NCI-H128 (cell line): ENCODE measurements around the gene GALNT9.

Experiments
- DNase-seq: peaks from one replicate; lab custom pipeline; 2025; ENCODE audit not compliant: unreplicated experiment; lab: John Stamatoyannopoulos, UW

GALNT9 gene

DNA sequence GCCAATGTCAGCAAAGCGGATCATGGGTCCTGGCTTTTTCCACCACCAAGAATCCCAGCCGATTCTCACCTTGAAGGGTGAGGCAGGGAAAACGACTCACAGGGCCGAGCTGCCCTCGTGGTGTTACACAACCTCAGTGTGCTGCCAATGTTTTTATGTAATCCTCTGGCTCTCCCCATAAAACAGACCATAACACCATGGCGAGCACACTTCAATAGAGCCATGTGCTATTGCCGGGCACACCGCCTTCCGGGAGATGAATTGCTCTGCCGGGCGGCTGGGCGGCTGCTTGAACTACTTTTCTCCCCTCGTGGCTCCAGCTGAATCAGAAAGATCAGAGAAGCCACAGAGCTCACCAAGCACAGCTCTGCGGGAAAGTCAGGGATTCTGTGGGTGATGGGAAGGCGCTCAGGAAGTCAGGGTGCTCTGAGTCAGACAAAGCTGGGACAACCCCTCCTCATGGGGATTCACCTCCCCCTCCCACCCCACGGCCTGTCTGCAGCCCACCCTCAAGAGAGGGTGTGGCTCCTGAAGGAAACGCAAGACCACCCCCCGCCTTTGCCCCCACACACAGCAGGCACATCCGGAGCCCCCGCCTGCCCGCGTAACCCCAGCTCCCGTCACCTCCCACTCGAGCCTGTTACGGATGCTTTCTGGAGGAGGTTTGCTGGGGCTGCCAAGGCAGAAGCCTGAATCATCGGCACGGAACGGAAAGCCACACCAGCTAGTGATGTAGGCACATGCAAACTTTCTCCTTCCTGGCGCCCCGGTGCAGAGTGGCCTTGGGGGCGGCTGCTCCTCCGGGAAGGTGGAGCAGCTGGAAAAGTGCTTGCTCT is 1.8 kb downstream of the GALNT9 start:
- no peak for DNase-seq

DNA sequence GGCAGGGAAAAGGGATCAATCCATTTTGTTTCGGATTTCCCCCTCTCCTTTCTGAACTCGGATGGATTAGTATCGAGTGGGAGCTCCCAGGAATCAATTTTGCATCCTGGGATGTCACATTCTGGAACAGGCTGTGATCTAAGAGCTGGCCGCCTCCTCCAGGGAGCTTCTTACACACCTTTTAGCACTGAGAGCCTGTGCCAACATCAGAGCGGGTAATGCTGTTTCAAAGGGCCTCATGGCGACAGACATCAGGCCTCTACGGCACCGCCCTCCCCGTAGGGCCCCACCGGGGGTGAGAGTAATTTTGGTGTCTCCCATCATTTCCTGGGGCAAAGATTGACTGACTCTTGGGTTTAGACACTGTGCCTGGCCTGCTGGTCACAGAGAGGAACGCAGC is 2.7 kb downstream of the GALNT9 start:
- DNase-seq: no peak

DNA sequence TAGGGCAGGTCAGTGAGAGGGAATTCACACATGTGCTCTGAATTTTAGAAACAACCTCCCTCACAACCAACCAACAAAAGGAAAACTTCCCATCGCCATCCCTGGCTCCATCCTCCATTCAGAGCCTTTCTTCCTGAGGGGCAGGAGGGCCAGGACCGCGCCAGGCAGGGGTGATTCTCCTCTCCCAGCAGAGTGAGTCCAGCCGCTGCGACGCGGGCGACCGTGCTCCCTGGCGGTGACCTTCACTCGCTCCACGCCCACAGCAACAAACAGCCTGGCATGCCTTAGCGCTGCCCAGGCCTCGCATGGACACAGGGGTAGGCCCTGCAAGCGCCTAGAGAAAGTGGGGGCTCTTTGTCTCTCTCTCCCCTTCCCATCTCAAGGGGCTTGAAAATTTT is 3.7 kb downstream of the GALNT9 start:
- DNase-seq: no peak

DNA sequence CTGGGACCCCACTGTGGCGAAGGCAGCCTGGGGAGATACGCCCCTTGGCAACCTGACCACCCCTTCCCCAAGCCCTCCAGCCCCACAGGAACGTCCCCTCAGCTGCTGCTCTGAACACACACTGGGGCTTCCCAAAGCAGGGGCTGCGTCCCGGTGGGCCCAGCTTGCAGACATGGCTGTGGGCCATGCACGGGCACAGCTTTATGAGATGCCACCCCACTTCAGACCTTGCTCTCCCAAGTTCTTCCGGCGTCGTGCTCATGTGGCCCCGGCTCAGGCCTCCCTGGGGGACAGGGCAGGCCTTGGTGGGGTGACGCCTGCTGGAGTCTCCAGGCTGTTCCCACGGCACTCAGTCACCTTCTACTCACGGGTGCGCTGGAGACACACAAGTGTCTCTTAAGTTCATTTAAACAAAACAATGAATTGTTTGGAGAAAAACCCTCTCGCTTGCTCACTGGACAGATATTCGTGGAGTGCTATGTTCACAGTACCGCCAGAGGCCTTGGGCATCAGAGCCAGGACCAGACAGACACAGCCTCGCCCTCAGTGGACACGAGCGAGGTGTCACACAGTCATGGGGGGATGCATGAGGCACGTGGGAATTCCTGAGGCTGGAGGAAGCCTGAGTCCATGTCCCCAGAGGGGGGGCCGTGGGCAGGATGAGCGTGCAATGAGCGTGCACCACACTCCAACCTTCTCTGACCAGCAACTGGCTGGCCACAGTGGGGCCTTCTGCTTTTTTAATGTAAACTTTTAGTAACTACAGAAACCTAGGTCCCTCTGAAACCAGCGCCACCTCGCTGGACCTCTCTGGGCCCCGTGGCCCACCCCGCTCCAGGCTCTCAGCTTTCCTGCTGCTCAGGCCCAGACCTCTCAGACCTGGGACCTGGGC is 4.3 kb downstream of the GALNT9 start:
- DNase-seq: no peak

DNA sequence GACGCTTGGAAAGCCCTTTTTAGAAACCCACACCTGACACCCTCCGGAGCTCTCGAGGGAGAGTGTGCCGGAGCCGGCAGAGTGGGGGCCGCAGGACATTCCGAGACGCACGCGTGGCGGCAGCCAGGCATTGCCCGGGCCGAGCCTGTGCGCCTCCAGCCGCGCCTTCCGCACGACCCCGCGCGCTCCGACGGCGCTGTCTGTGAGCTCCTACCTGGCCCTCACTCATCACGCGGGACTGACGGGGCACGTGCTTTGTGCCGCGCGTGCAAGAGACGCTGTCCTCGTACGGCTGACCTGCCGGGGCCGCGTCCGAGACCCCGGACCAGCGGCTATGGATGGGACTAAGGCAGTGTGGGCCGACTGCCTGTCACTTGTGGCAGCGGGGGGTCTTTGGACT is 5.2 kb downstream of the GALNT9 start:
- DNase-seq: no peak

DNA sequence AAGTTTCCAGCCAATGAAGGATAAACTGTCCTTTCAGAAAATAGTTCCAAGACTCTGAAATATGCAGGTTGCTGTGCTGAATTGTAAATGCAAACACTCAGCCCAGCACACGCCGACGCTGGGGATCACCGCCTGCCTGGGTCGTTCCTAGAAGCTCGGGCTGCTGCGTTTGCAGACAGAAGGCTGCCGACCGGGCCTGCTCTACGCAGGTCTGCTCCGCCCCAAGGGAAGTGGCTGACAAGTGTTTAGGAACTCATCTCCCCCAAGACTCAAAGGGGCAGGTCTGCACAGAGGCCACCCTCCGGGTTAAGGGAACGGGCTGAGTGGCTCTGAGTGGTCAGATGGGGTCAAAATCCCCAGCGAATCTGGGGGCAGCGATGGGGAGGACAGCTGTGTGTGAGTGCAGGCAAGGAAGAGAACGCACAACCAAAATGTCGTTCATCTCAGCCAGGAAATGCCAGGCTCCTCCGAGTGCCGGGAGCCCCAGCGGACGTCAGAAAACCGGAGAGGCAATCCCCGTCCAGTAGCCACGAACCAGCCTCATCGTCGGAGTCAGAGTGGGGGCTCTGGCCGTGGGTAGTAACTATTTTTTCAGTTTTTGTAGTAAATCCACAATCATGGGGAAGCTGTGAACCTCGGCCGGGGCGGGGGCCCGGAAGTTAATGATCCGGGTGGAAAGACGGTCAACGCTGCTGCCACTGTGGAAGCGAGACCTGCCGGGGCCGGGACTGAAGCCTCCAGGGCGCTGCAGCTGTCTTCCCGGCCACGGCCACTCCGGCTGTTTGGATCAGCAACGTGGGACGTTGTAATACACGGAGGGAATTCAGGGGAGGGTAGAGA is 6.0 kb downstream of the GALNT9 start:
- no peak for DNase-seq

DNA sequence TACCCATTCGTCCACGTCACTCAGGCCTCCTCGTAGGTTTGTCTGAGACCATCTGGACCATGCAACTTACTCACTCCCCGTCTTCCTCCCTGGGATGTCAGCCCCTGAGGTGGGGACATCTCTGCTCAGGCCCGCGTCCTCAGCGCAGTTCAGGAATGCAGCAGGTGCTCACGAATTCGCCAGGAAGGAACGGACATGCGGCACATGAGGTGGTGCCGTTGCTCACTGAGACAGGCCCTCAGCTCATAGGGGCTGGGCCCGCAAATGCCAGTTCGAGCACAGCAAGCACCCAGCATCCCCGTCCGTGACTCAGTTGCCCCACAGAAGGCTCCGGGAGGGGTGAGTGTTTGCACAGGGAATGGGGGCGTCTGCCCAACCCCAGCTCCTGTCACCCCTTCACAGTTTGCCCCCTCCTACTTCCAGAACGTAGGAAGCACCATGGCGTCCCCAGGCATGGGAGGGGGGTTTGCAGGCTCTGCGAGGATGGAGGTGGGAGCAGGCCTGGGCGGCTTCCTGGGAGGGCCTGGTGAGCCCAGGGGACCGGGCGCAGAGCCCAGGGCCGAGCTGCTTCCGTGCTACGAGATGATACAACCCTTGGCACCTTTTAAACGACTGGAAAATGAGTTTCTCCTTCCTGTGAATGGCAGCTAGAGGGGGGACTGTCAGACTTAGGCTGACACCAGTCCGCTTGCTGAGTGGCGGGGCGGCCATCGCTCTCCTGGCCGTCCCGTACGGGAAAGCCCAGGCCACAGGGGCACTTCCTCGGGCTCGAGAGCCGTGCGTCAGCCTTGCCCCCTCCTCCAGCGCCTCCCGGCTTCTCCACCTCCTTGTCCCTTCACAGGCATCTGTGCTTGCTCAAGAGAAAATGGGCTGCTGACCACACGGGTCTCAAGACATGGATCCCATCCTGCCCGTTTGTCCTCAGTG is 6.9 kb downstream of the GALNT9 start:
- DNase-seq: no peak

DNA sequence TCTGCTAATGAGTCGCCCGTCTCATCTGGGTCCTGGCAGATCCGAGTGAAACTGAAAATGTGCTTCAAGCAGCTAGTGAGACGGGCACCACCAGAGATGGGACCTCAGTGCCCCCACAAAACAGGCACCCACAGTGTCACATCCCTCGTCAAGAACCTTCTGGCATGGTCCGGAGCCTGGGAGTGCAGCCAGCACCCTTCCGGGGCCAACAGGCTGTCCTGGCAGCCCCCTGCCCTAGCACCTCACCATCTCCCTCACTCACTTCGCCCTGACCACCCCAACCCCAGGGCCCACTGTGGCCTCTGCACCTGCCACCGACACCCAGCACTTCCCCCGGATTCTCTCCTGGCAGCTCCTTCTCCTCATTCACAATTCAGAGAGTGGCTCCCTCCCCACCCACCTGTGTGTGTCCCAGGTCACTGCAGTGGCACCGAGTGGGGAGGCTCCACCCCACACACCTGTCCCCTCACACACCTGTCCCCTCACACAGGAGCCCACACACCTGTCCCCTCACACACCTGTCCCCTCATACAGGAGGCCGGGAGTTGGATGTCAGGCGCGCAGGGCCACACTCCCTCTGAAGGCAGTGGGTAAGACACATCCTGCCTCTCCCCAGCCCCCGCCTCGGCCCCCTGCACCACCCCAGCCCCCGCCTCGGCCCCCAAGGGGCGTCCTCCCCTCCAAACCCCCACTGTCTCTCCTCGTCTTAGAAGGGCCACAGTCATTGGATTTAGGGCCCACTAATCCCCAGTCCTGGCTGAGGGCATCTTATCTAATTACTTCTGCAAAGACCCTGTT is 7.9 kb downstream of the GALNT9 start:
- DNase-seq: no peak

DNA sequence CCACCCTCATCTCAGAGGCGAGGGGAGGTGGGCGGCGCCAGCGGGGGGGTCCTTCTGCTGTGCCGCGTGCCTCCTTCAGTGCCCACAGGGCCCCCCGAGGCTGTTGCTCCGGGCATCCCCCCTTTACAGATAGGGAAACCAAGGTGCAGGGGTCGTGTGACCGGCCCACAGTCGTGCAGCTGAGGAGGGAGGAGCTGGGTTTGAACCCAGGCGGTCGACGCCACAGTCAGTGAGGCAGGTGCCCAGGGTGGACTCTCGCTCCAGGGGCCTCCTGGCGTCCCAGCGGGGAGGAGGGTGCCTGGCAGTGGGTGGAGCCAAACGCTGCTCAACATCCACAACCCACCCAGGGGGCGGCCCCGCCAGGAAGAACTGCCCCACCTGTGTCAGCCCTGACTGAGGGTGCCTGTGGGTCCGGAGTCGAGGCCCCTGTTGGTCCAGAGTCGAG is 8.6 kb downstream of the GALNT9 start:
- DNase-seq: no peak

DNA sequence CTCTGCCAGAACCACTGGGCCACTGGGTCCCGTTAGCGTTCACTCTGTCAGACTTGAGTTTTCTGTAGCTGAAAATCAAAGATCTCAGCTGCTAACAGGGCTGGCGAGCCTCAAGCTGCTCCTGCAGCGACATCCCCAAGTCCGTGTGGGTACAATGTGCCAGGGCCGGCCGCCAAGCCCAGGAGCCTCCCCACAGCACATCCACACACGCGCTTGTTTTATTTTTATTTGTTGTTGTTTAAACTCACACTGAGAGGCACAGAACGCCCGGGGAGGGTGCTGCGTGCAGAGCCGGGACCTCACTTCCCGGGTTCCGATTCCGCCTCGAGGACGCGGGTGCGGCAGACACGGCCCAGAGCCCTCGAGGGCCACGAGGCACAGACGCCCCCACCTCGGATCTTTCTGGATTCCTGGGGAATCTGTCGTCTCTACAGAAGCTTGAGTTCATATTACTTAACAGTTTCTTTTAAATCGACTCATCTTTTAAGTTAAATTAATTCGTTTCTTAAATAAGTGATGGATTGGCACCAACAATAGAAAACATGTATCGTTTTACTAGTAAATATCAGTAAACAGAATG is 9.3 kb downstream of the GALNT9 start:
- no peak for DNase-seq

DNA sequence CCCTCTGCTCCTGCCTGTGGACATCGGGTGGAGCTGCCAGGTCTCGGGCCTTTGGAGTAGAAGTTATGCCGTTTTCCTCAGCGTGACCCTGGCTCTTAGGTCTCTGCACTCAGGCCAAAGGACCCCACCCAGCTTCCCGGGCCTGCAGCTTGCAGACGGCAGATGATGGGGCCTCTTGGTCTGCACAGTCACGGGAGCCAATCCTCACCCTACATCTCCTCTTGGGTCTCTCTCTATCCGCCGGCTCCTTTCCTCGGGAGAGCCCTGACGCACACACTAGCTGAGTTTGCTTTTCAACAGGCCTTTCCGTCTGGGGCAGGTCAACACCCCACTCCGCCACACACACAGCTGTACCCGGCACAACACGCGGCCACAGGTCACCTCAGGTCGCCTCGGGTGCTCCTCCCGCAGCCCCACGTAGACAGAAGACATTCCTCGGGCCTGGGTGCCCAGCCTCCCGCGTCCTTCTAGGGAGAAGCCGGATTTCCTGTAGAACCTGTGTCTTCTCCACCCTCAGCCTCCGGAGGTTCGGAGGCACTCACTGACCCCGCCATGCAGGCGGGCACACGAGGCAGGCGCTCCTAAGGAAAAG is 9.9 kb downstream of the GALNT9 start:
- no peak for DNase-seq

DNA sequence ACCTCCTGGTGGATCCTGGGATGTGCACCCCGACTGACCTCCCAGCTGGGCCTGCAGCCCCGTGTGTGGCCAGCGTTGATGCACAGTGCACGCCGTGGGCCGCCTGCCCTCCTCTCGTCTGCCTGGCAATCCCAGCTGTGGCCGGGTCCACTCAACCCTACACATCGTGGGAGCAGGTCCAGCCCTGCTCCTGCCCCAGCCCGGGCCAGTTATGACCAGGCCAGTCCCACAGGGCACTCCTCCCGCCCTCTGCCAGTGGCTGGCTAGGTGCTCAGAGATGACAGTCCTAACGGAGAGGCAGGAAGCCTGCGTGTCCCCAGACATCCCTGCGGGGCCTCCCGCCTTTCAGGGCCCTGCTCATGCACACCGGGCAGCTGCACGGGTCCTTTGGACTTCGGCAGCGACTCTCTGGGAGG is 10.8 kb downstream of the GALNT9 start:
- no peak for DNase-seq

DNA sequence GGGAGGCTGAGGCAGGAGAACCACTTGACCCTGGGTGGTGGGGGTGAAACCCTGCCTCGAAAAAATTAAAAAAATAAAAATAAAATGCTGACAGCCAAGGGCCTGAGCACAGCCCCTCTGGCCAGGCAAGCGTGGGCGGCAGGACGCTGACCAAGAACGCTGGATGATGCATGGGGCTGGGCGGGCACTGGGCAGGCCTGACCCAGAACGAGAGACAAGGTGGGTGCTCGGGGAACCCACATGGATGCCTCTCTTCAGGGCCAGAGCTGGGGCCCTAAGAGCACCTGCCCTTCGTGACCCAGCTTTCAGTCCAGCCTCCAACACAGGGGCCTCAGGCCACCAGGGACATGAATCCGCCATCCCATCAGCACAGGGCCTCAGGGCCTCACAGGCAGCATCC is 11.3 kb downstream of the GALNT9 start:
- no peak for DNase-seq

DNA sequence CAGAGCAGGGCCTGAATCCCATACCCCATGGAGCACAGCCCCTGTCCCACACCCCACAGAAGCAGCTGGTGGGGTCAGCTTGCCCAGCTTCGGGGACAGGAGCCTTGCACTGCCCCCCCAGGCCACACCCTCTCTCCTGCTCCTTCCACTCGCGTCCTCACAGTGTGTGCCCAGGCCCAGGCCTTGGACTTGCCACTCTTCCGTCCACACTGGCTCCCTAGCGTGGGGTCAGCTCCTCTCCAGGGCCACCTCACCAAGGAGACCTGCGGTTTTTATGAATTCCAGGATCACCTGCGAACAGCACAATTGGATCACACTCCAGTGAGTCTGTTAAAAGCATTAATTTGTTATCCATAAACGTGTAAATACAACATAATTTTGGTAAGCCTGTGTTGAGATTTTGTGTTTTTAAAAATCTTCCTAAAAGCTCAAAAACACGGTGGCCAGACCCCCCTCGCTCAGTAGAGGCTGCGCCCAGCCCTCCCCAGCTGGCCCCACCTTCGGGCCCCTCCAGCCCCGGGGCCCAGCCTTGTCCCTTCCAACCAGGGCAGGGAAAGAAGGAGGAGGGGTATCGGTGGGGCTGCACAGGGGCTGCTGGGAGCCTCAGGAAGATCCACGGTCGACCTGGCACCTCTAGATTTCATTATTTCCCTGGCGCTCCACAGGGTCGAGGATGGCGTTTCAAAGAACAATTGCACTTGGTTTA is 12.0 kb downstream of the GALNT9 start:
- DNase-seq: no peak

DNA sequence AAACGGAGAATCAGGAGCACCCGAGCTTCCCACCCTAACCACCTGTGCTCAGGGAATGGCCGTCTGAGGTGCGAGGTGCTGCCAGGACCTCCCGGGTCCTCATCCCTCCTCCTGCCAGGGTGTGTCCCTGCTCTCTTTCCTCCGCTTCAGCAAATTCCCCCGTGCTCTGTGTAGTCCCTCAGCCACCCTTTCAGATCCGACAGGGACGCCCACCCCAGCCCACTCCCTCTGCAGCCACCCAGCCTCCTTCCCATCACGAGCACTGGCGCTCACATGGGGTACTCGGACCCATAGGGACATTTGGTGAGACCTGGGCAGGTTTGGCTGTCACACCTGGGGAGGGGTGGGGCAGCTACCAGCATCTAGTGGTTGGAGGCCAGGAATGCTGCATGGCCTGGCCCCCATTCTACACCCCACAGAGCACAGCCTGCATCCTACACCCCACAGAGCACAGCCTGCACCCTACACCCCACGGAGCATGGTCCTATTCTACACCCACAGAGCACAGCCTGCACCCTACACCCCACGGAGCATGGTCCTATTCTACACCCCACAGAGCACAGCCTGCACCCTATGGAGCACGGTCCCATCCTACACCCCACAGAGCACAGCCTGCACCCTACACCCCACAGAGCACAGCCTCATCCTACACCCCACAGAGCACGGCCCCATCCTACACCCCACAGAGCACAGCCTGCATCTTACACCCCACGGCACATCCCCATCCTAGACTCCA is 12.7 kb downstream of the GALNT9 start:
- DNase-seq: no peak

DNA sequence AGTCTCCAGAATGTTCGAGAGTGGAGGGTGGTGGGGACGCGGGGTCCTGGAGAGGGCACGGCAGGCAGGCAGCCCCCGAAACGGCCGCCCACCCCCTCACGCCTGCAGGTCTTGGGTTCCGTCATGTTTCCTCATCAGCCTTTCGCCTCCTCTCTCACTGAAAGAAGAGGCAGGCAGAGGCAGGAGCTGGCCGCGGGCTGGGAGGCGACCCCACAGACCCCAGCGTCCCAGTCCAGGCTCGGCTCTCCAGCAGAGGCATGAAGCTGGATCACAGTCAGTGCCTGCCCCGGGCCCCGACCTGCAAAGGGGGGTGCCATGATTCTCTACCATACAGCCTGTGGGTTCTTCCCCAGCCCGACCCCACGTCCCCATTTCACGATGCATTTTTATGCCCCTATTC is 13.4 kb downstream of the GALNT9 start:
- no peak for DNase-seq

DNA sequence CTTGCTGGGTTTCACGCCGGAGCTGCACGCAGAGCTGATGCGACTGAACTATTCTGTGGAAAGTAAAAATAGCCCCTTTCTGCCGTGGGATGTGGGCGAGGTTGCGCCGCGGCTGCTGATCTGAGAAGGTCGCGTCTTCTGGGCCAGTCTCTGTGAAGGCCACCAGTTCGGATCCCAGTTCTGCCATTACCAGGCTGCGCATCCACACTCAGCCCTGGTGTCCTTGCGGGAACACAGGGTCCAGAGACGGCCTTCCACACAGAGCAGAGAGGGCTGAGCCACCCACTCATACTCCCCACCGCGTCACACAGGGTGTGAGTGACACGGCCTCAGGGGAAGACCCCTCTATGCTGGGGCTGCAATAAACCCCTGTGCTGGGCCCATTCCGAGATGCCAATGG is 13.9 kb downstream of the GALNT9 start:
- no peak for DNase-seq
